GM18870 (cell line): ENCODE data around the gene EMX1.

Source experiments
- ATAC-seq: cut with Tn5 transposase; IDR thresholded peaks from one replicate; pipeline ENCODE4 v1.9.1; 2021; ENCODE audit warnings: moderate library complexity; ENCODE audit not compliant: unreplicated experiment

Gene EMX1

DNA sequence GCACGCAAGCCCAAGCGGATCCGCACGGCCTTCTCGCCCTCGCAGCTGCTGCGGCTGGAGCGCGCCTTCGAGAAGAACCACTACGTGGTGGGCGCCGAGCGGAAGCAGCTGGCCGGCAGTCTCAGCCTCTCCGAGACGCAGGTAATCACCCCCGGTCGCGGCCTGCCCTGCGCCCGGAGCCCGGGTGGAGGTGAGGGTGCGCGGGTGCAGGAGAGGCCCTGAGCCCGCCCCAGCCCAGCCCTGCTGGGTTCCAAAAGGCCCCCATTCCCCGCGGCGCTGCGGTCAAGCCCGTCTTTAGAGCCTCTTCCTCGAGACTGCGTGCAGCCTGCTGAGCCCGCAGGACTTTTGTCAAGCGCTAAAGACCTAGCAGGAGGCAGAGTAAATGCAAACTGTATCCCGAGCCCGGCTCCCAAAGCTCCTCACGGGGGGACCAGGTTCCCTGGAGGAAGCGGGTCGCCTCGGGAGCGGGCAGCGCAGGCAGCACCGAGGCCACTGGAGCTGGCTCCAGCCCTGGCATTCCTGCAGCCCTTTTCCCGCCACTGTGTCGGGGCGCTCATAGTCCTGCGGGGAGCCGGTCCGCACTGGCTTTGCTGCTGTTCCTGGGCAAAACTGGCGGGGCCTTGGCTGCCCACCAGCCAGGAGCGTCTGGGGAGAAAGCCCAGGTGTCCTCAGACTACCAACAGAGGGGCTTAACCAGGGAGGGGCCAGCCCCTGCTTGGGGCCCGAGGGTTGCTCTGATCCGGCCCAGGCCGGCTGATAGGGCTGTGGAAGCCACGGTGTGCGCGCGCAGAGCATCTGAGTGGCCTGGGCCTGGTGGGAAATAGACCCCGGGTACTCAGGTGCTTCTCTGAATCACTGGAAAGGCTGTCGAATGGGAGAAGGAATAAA, 7.3 kb downstream of the EMX1 start:
- no peak for ATAC-seq

- ATAC-seq = no peak
These were observed 8.1 kb downstream of the EMX1 start for GRCh38 chr2:72925328-72925943.

DNA sequence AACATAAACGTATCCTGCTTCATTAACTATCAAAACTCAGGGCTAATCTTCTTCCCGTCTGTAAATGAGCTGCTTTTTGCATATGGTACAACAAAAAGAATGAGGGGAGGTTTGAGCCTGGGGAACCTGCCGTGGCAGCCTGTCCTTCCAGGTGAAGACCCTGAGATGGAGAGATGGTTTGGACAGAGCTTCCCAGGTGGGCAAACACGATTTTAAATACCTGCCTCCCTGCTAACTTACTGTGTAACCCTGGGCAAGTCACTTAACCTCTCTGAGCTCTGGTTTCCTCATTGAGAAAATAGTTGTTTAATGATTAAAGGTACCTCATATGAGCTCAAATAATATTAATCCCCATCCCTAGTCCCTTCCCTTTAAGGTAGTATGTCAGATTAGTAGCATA, 9.0 kb downstream of the EMX1 start:
- no peak for ATAC-seq

DNA sequence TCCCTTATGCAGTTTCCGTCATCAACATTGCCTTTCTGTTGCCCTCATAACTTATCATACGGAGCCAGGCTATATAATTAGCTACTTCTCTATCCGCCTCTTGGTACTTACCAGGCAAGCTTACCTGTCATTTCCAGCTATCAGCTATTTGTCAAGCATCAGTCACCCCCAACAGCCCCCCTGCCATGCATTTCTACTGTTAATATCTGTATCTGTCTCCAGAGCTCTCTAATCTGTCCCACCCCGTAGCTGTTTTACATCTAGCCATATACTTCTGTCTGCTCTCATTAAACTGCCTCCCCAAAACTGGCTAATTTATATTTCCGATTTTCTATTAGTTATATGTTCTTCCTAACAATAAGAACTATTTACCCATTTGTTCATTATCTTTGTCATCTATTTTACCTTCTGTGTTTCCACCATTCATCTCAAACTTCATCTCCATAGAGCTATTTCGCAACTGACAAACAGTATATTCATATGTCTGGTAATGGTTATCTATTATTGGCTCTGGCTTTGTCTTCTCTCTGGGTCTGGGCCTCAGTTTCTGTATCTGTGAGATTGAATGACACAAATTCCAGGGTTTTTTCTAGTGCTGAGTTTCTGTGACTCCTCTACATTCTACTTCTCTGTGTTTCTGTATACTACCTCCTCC, 9.6 kb downstream of the EMX1 start:
- ATAC-seq = no peak

- no peak for ATAC-seq
These were observed 10.6 kb downstream of the EMX1 start for GRCh38 chr2:72927619-72928550.

DNA sequence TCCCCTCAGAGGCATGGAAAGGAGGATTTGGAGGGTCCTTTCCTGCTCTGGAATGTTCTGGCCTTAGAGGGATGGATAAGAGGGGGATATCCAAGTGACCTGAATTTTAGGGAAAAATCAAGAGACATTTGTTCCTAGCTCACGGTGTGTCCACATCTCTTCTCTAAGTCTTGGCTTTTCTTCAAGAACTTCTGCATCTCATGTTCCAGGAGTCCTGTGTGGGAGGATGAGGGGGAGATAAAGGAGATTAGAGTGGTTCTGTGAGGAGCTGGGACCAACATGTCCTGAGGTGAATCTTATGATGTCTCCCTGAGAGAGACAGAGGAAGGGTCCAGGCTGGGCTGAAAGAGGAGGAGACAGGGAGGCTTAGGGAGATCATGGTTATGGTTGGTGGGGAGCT, 11.7 kb downstream of the EMX1 start:
- no peak for ATAC-seq

DNA sequence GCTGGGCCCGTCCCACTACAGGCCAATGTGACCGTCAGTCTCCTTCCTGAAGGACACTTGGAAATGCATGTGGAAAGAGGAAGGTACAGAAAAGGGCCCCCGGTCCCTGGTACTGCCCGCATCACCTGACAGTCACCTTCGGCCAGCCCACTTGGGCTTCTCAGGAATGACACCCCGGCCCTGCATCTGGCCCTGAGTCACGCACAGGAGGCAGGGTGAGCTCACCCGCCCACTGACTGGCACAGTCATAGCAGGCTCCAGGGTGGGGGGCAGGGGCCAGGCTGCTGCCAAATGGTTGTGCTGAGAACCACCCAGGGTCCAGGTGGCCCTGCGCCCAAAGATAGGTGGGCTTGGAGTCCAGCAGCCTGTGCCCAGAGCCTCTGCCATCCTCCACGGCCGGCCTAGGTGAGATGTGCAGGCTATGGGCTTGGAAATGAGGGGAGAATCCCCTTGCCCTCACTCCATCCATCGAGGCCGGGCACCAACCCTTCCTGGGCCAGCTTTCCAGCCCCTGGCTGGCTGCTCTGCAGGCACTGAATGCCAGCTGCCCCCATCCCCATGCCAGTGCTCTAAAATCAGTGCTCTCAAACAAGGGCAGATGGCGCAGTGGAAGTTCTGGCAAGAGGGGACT, 14.1 kb downstream of the EMX1 start:
- no peak for ATAC-seq

DNA sequence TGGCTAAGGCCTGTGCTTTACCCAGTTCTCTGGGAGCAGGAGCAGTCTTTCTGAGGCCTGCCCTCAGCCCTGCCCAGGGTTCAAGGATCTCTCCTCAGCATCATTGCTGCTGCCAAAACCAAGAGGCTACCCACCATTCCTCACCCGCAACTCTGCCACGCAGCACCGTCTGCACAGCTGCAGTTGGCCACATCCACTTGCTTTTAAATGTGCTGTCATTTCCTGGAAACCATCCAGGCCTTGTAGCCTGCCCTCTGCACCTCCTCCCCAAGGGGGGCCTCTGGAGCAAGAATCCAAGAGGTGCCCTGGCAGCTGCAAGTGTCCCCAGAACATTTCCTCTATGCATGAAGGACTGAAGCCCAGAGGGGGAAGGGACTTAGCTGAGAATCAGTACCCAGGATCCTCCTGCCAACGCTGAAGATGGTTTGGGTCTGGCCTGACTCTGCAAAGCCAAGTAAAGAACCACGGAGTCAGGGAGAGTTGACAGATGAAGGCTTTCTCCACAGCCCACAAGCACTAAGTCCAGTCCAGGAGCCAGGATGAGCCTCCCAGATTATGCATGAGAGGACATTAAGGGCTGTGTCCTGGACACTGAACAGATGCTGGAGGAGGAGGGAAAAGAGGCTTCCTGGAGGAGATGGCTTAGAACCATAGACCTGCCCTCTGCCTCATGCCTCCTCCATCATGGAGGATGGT, 14.9 kb downstream of the EMX1 start:
- ATAC-seq = no peak

DNA sequence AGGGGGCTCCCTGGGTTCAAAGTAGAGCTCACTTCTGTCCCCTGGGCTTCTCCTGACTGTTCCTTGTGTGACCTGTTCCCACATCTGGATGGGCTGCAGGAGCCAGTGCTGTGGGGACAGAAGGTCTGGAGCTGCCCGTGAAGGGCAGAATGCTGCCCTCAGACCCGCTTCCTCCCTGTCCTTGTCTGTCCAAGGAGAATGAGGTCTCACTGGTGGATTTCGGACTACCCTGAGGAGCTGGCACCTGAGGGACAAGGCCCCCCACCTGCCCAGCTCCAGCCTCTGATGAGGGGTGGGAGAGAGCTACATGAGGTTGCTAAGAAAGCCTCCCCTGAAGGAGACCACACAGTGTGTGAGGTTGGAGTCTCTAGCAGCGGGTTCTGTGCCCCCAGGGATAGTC, 15.5 kb downstream of the EMX1 start:
- ATAC-seq = no peak

GRCh38 chr2:72933207-72933606, 15.9 kb downstream of the EMX1 start:
- no peak for ATAC-seq

GRCh38 chr2:72933646-72934151, 16.4 kb downstream of the EMX1 start:
- ATAC-seq = no peak

GRCh38 chr2:72934683-72935610, 17.6 kb downstream of the EMX1 start:
- no peak for ATAC-seq

DNA sequence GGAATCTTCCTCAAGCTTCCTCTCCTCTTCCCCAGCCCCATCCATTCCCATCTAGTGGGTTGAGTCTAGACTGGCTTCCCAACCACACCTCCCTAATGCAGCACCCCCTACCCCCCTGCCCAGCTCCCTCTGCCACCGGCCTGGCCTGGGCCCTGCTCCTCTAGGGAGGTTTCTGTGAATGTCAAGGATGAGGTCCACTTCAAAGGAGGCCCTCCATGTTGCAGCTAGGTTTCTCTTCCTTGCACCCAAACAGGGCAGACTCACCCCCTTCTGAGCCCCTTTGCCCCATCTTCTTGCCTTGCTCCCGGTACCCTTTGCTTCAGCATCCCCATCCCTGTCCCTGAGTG, 18.3 kb downstream of the EMX1 start:
- no peak for ATAC-seq

GRCh38 chr2:72936660-72937355, 19.5 kb downstream of the EMX1 start:
- ATAC-seq = no peak

DNA sequence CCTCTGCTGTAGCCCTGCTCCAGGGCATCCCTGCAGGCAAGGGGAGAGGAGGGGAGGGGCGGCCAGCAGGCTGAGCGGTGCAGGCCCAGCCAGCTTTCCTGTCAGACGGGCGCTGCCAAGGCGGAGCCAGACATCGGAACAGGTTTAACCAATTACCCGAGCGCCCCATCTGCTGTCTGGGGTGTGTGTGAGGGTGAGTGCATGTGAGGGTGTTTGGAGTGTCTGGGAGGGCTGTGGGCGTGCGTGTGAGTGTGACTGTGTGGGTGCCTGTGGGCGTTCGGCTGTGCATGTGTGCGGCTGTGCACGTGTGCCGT, 20.0 kb downstream of the EMX1 start:
- no peak for ATAC-seq

DNA sequence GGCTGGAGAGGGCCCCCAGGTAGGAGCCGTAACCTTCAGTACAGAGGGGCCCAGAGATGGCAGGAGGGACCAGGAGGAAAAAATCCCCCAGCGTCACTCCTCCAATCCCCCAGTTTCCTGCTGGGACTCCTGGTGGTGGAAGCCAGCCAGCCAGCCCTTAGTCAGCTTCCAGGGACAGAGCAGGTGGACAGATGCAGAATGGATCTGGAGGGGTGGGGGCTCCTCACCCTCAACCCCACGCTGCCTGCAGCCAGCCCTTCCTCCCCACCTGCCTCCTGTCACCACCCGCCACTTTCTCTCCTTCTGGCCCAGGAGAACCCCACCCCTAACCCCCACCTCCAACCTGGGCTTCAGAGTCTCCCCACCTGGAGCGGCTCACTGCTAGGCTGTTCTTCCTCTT, 21.1 kb downstream of the EMX1 start:
- ATAC-seq = no peak

- no peak for ATAC-seq
These were observed 23.0 kb downstream of the EMX1 start for GRCh38 chr2:72940361-72940760.

DNA sequence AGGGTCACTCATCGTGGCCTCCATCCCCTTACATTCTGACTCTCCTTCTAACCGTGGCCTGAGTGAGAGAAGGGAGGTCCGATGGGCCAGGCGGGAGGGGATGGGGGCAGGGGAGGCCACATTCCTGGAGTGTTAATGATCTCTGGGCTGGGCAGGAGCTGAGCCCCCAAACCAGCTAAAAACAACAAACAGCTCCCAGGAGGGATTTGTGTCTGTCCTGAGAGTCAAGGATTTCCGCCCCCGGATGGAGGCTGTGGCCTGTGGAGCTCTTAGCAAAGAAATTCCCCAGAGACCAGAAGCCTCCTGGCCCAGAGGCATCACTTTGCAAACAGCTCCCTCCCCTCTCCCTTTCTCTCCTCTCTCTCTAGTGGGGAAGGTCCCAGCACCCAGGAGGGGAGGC, 23.5 kb downstream of the EMX1 start:
- ATAC-seq = no peak
